Measurements from ENCODE around the gene SCGN.

The SCGN gene

GRCh38 chr6:25641377-25641776, 10.6 kb upstream of the SCGN start:
- DNase-seq = no peak

- DNase-seq = no peak
Observed at GRCh38 chr6:25641940-25642666, 9.9 kb upstream of the SCGN start.

- DNase-seq = no peak
Observed at GRCh38 chr6:25642667-25643328, 9.2 kb upstream of the SCGN start.

GRCh38 chr6:25645916-25646315, 6.1 kb upstream of the SCGN start:
- DNase-seq = no peak

GRCh38 chr6:25649611-25650010, 2.4 kb upstream of the SCGN start:
- no peak for DNase-seq

GRCh38 chr6:25655723-25656122, 3.7 kb downstream of the SCGN start:
- DNase-seq = no peak

GRCh38 chr6:25659633-25660368, 7.8 kb downstream of the SCGN start:
- no peak for DNase-seq

GRCh38 chr6:25660512-25660911, 8.5 kb downstream of the SCGN start:
- DNase-seq = no peak

GRCh38 chr6:25661129-25661779, 9.2 kb downstream of the SCGN start:
- DNase-seq = no peak

- no peak for DNase-seq
Observed at GRCh38 chr6:25665455-25665854, 13.4 kb downstream of the SCGN start.

GRCh38 chr6:25669413-25669812, 17.4 kb downstream of the SCGN start:
- no peak for DNase-seq

GRCh38 chr6:25670208-25670607, 18.2 kb downstream of the SCGN start:
- DNase-seq = no peak

GRCh38 chr6:25670793-25671513, 18.9 kb downstream of the SCGN start:
- DNase-seq = no peak

GRCh38 chr6:25671652-25672051, 19.6 kb downstream of the SCGN start:
- no peak for DNase-seq

- DNase-seq = no peak
Observed at GRCh38 chr6:25675167-25675566, 23.2 kb downstream of the SCGN start.

- DNase-seq = no peak
Observed at GRCh38 chr6:25676775-25677174, 24.8 kb downstream of the SCGN start.

- no peak for DNase-seq
Observed at GRCh38 chr6:25681848-25682247, 29.8 kb downstream of the SCGN start.

GRCh38 chr6:25682324-25682723, 30.3 kb downstream of the SCGN start:
- DNase-seq = no peak

- no peak for DNase-seq
Observed at GRCh38 chr6:25684565-25684964, 32.5 kb downstream of the SCGN start.

- no peak for DNase-seq
Observed at GRCh38 chr6:25685251-25685650, 33.2 kb downstream of the SCGN start.

- no peak for DNase-seq
Observed at GRCh38 chr6:25685896-25686295, 33.9 kb downstream of the SCGN start.

GRCh38 chr6:25686856-25687255, 34.8 kb downstream of the SCGN start:
- DNase-seq = no peak

- DNase-seq = no peak
Observed at GRCh38 chr6:25689966-25690365, 38.0 kb downstream of the SCGN start.
